Testis (tissue), 3 donors: ENCODE measurements around the gene CKAP4. TPM values are rescaled to one million over a fixed set of nuclear protein-coding genes. Genes with fewer than 3 reads are reported as not detected.
A peak's percentile ranks its signal among the peaks of the same experiment; 100 is the strongest.

ENCODE experiments used
- DNase-seq: peaks from one replicate; pipeline ENCODE4 v3.0.0-alpha.2; 2019
- H3K27ac ChIP-seq, 2 donors: fragments of 200-600 bp; sonication (generic); one replicate each; pipeline ENCODE4 v1.5.1; 2019
- H3K27me3 ChIP-seq: fragments of 200-600 bp; sonication (generic); one replicate; pipeline ENCODE4 v1.5.1; 2019
- H3K36me3 ChIP-seq: fragments of 200-600 bp; sonication (generic); one replicate; pipeline ENCODE4 v1.5.1; 2017; ENCODE audit warnings: low read depth; ENCODE audit errors: missing control alignments
- H3K4me1 ChIP-seq: fragments of 200-600 bp; sonication (generic); one replicate; pipeline ENCODE4 v1.5.1; 2019
- H3K4me3 ChIP-seq, 2 donors: fragments of 200-600 bp; sonication (generic); one replicate each; pipeline ENCODE4 v1.5.1; 2017 to 2019
- H3K9me3 ChIP-seq: fragments of 200-600 bp; sonication (generic); one replicate; pipeline ENCODE4 v1.5.1; 2017
- CTCF ChIP-seq, 3 experiments: fragments of 450-650 bp in 2 of 3; fragments of 200-600 bp in 1 of 3; sonication (generic) in 1 of 3; IDR thresholded peaks; one replicate each; pipeline ENCODE4 v1.5.1; 2016 to 2019; ENCODE audit warnings: antibody characterized with exemption in 3 of 3, mild to moderate bottlenecking in 2 of 3, moderate library complexity in 1 of 3
- POLR2A ChIP-seq: fragments of 450-650 bp; IDR thresholded peaks from one replicate; pipeline ENCODE4 v1.6.1; 2017; ENCODE audit warnings: antibody characterized with exemption, mild to moderate bottlenecking, moderate library complexity
- WGBS, 2 donors: methylation state at CpG; one replicate each; pipeline ENCODE4 v1.1.5; 2018; 5-methylcytosine and 5-hydroxymethylcytosine counted together
- intact Hi-C: fragments of 100-400 bp; cut with DNase I; formaldehyde crosslinking; loops from one replicate; pipeline ENCODE4 v1.15.1; 2023; ENCODE audit warnings: low total_unique reads
- polyA plus RNA-seq: library from polyadenylated mRNA; stranded (reverse); fragments of 350-450 nt; fragmentation: Illumina TruSeq; extraction: RNeasy Lipid Tissue Mini Kit (QIAGEN cat#74804); gene quantifications from one replicate; pipeline ENCODE4 v1.2.3, GENCODE V29; 2014; ENCODE audit warnings: low read depth, low replicate concordance; ENCODE audit not compliant: insufficient read depth
- total RNA-seq, 2 donors: library from RNA; depleted of rRNA; stranded (reverse); fragments of >200 nt; gene quantifications; one replicate each; pipeline ENCODE4 v1.2.3, GENCODE V29; 2016

The CKAP4 gene
- total and polyA plus RNA-seq, 3 donors from 2014 or later: 26.8 to 31.3 (median 31.2) TPM

GRCh38 chr12:106271575-106272505 is 24.0 kb upstream of the CKAP4 start:
- Histone ChIP-seq H3K27me3 (no peaks in the 10 kb centered on the region), H3K9me3 (no peaks in the 10 kb centered on the region), H3K4me1 (no peaks in the 10 kb centered on the region), H3K4me3 (no peak overlapping the region), H3K27ac (no peak overlapping the region), H3K36me3 (no peaks in the 10 kb centered on the region)
- 73 to 82% methylated on average over 5 of the region's 5 CpGs for WGBS, 2 donors
- intact Hi-C loops: no loop called here
- DNase-seq: peak; percentile 25
- TF ChIP-seq CTCF (IDR thresholded peaks at IDR 0.05) (no peak), POLR2A (no peak)

GRCh38 chr12:106269150-106269771 is 21.4 kb upstream of the CKAP4 start:
- no peak overlapping the region for H3K27ac ChIP-seq
- TF ChIP-seq POLR2A: no peak
- TF ChIP-seq CTCF (IDR thresholded peaks at IDR 0.05): no peak
- H3K27me3 ChIP-seq: no peaks in the 10 kb centered on the region
- H3K4me3 ChIP-seq: no peak overlapping the region
- intact Hi-C loops: no loop called here
- no peak for DNase-seq
- WGBS, 2 donors: 92% methylated on average over 7 of the region's 7 CpGs
- H3K9me3 ChIP-seq: no peaks in the 10 kb centered on the region
- H3K4me1 ChIP-seq: no peaks in the 10 kb centered on the region
- no peaks in the 10 kb centered on the region for H3K36me3 ChIP-seq

DNA sequence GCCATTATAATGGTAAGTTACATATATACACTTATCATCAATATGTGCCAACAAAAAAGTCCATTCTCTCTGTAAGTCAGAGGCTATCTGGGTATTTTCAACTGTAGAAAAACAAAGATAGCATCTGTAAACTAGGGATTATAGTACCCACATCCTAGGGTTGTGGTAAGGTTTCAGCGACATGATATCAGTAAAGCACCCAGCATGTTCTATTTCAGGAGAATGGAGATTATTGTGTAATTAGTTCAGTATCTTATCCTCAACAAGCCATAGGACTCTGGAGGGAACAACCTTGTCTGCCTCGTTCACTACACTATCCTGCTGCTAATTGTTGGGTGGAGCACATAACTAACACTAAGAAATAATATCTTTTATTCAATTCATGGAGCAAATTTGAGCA is 19.7 kb upstream of the CKAP4 start:
- no peak for DNase-seq
- intact Hi-C loops: no loop called here
- WGBS, 2 donors: 61 to 82% methylated on average over 2 of the region's 2 CpGs

DNA sequence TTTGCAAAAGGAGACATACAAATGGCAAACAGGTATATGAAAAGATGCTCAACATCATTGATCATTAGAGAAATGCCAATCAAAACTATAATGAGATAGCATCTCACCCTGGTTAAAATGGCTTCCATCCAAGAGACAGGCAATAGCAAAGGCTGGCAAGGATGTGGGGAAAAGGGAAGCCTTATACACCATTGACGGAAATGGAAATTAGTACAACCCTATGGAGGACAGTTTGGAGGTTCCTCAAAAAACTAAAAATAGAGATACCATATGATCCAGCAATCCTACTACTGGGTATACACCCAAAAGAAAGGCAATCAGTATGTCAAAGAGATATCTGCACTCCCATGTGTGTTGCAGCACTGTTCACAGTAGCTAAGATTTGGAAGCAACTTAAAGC is 17.3 kb upstream of the CKAP4 start:
- 86 to 90% methylated on average over 1 of the region's 1 CpG for WGBS, 2 donors
- no peak overlapping the region for H3K27ac ChIP-seq
- no peak overlapping the region for H3K4me3 ChIP-seq
- TF ChIP-seq POLR2A (no peak), CTCF (IDR thresholded peaks at IDR 0.05) (no peak)
- no peaks in the 10 kb centered on the region for H3K4me1 ChIP-seq
- H3K9me3 ChIP-seq: no peaks in the 10 kb centered on the region
- intact Hi-C loops: no loop called here
- H3K36me3 ChIP-seq: no peaks in the 10 kb centered on the region
- no peak for DNase-seq
- H3K27me3 ChIP-seq: no peaks in the 10 kb centered on the region

More for the DNA sequence above, 19.7 kb upstream of the CKAP4 start:
- no peak overlapping the region for H3K4me3 ChIP-seq
- H3K27ac ChIP-seq: no peak overlapping the region
- no peaks in the 10 kb centered on the region for H3K36me3 ChIP-seq
- H3K27me3 ChIP-seq: no peaks in the 10 kb centered on the region
- H3K4me1 ChIP-seq: no peaks in the 10 kb centered on the region
- TF ChIP-seq POLR2A (no peak), CTCF (IDR thresholded peaks at IDR 0.05) (no peak)
- H3K9me3 ChIP-seq: no peaks in the 10 kb centered on the region
